GM21526 (cell line): ENCODE data around the gene SH3RF3.

Experiments used
- ATAC-seq: cut with Tn5 transposase; IDR thresholded peaks from one replicate; pipeline ENCODE4 v1.9.1; 2021; ENCODE audit warnings: moderate library complexity; ENCODE audit not compliant: unreplicated experiment, low FRiP score

The SH3RF3 gene

DNA sequence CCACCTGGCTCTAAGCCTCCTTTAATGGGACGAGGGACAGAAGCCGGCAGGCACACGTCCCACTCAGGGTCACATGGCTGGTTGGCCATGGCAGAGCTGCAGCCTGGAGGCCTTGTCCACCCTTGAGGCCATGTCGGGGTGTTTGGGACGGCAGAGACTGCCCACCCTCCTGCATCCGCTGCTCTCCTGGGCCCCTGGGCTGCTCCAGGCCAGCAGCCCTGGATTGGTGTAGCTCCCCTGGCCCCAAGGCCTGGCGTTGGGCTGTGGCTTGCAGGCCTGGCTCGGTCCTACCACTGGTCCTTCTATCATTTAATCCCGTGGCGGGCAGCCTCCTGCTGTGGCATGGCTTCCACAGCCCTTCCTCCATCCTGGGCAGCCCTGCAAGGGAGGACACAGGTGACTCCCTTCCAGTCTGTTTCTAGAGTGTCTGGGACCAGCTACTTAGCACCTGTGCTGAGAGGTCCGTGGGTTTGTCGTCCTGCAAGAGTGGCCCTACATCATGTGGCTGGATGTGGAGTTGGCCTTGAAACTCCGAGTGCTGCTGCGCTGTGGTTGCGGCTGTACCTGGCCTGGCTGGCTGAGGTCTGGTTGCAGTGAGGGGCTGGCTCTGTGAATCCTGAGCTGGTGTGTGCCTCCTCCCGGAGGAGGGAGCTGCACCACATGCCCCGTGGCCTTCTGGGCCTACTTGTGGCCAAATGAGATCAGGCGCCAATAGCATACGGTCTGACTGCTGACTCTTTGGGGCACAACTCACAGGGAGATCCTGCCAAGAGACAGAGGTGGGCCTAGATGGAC lies 67.3 kb downstream of the SH3RF3 start:
- ATAC-seq = no peak

DNA sequence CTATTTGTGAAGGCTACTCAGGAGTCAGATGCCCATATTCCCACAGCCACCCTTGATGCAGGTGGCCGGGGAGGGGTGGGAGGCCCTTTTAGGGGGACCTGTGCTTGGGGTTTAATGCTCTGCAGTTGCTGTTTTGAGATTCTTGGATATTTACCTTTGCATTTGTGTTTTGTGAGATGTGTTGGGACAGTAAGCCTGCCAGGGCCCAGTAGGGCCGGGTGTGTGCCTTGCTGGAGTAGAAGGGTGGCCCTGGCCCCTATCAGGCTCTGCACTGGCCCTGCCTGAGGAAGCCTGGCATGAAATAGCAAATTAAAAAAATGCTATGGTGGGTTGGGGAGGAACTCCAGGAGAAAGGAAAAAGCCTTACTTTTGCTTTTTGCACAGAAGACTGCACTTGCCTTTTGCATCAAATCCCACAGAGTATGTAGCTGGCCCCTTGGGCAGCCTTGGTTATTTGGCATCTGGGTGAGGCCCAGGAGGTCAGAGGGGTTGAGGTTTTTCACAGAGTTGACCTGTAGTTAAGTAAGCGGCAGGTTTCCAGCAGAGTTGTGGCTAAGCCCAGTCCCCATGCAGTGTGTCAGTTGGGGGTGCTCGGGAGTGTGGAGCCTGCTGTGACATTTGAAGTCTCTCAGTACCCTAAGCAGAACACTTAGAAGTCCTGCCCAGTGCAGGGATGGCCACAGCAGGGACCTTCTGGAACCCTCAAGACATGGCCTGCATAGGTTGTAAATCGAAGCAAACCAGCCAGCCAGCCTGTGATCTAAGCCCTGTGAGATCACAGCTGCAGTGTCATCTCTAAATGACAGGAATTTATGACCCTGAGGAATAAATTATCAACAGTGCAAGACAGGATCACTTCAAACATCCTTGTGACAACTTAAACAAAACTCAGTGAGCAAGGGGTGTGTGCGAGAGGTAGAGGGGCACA lies 68.8 kb downstream of the SH3RF3 start:
- ATAC-seq = no peak

DNA sequence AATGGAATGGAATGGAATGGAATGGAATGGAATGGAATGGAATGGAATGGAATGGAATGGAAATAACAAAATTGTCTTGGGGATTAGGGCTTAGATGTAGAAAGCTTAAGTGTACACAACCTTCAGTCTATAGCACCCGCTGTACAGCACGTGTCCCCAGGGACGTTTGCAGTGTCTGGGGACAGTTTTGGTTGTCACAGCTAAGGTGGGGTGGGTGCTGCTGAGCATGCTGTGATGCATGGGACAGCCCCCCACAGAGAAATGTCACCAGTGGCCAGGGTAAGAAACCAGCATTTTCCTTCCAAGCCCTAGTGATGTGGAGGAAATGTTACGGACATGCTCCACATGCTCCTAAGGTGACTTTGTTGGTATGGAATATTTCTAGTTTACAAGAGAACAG lies 70.8 kb downstream of the SH3RF3 start:
- no peak for ATAC-seq

DNA sequence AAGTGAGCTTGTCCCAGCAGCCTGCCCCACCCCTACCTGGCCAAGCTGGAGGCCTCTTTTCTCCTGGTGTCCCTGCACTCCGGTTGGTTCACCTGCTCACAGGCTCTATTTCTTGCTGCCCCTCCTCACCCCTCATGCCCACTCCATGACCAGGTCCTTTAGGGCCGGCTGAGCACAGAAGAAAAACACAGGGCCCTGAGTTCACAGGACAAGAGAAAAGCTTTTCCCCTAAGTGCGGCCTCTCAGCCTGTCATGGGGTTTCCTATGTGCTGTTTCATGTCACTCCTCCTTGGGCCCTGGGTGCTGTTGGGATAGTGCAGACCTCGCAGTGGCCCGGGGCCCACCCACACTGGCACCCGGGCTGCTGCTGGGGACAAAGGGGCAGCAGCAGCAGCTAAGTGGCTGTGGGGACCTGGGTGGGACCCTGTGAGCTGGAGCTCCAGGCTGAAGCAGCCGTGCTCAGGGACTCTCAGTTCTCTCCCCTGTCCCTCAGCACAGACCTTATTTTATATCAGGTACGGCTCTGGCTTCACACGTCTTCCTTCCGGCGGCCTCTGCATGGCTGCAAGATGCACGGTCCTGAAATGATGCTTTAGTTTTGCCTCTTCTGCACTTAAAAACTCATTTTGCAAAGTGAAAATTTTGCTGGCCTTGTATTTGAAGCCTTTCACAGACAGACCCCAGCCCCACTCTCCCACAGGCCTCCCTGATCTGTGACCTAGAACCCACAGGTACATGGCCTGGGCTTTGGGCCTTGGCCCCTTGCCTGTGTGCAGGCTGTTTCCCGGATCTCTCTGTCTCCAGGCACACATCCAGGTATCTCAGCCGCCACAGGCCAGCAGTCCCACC lies 71.8 kb downstream of the SH3RF3 start:
- ATAC-seq = no peak

DNA sequence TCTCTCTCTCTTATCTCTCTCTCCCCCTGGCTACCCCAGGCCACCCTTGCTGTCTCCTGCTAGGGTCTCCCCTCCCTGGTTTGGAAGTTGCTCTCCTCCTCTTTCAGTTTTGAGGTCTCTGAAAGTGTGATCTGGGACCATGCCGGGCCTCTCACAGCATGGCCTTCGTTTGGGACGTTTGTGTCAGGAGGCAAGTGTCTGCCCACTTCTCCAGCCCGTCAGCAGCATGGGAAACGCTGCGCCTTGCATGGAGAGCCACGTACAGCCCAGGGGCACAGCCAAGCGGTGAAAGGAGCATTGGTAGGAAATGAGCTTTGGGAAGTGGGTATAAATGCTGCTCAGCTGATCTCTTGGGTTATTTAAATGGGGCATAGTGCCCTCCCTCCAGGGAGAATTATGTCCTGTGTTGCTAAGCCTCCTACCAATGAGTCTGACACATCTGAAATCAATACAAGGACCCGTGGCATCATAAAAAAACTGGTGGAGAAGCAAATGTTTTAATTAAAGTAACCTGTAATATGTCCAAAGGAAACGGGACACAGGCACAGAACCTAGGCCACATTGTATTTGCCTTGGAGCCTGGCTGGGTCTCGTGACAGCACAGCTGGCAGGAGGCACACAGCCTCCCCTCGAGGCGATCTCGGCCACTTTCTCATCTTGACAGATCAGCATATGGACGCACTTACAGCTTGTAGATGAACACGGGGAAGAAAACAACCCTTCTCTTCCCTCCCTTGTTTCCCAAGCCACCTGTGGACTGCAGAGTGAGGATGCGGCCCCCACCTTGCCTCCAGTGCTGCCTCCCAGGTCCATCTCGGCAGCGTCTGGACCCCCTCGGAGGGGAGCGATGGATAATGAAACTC lies 72.7 kb downstream of the SH3RF3 start:
- ATAC-seq = no peak

DNA sequence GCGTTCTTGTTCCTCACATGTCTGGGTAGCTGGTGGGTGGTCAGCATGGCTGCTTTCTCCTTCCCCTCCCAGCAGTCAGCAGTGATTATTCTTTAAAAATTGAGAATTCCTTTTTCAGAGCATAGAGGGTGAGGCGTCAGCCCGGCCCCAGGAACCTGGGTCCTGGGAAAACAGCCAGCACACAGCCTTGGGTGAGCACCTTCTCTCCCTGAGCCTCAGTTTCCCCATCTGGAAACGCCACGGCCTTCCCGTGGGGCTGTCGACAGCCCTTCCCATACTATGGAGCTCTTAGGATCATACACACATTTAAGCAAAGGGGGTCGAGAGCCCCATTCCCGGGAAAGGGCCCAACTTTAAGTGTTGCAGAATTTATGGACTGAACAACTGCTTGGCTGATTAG lies 73.5 kb downstream of the SH3RF3 start:
- ATAC-seq = no peak

DNA sequence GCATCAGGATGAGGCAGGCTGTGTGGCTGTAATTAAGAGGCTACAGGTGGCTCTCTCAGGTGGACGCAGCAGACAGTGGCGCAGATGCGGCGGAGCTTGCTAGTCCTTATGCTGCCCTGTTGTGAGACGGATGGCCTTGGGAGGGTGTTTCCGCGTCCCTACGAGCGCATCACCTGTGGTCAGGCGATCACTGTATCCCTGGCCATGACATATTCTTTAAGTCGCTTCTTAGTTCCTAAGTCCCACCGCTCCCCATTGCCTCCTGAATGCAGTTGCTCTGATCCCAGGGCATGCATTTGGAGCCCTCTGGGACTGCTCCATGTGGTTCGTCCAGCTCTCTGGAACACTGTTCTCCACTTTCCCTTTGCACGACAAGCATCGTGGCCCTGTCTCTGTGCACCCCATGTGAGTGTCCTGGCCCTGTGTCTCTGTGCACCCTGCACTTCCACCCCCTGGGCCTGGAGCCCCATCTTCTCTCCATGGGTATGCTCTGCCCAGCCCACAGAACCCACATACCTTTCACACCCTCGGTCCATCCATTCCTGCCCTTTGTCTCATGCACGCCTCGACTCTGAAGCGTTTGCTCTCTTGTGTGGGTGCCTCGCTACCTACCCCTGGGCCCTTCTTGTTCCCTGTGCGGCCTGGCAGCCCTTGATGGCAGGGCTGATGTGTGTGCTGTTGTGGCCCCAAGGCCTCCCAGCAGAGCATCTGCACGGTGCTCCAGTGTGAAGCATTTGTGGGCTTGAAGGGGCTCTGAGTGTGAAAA lies 74.4 kb downstream of the SH3RF3 start:
- no peak for ATAC-seq

DNA sequence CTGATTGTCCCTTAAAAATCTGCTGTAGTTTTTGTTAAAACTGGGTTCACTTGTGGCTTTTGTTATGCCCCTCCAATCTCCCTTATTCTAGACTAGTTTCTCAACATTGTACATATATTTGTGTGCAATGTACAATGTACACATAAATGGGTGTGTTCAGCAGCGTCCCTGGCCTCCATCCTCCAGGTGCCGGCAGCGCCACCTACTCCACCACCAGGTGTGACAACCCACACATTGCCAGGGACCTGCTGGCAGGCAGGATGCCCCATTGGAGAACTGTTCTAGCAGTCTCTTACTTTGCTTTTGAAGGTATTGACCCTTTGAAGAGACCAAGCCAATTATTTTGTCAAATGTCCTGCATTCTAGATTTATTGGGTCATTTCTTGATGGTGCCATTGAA lies 75.4 kb downstream of the SH3RF3 start:
- no peak for ATAC-seq

DNA sequence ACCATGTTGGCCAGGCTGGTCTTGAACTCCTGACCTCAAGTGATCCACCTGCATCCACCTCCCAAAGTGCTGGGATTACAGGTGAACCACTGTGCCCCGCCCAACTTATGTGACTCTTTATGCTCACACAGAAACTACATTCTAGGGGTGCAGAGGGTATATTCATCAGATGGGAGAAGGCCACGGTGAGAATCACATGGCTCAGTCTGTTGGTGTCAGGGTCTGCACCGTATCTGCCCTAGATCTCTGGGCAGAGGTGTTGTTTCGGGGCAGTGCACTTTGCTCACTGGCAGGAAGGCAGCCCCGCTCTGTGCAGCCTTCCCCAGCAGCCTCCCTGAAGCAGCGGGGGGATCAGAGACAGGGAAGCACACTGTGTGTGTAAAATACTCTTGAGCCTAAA lies 76.4 kb downstream of the SH3RF3 start:
- ATAC-seq = no peak

DNA sequence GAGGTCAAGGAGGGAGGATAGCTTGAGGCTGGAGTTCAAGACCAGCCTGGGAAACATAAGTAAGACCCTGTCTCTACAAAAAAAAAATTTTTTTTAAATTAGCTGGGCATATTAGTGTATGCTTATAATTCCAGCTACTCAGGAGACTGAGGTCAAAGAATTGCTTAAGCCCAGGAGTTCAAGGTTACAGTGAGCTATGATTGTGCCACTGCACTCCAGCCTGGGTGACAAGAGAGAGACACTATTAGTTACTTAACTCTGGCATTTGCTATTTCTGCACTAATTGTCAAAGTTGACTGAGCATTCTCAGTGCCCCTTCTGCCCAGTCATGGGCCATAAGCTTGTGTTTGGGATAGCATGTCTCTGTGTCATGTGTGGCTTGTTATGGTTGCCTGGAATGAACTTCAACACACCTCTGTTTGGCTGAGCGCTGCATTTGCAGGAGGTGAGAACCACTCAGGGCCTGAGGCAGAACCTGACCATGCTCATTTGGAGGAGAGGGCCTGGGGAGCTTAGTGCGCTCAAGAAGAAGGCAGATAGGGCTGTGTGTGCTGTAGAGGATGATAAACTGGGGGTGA lies 77.7 kb downstream of the SH3RF3 start:
- ATAC-seq = no peak

DNA sequence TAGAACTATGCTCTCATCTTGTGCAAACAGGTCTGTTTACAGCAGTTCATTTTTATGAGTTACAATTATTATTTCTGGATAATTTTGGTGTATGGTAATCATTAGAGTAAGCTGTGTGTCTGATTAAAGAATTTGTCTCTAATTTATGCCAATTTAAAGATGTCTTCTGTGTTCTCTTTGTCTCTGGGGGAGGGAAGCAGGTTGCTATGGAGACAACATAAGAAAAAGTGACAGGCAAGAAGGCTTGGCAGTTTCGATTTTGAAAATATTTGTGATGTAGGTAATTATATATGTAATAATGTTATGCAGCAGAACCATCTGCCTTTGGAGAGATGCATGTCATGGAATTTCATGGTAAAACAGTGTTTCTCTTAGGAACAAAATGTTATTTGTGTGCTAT lies 78.2 kb downstream of the SH3RF3 start:
- no peak for ATAC-seq

DNA sequence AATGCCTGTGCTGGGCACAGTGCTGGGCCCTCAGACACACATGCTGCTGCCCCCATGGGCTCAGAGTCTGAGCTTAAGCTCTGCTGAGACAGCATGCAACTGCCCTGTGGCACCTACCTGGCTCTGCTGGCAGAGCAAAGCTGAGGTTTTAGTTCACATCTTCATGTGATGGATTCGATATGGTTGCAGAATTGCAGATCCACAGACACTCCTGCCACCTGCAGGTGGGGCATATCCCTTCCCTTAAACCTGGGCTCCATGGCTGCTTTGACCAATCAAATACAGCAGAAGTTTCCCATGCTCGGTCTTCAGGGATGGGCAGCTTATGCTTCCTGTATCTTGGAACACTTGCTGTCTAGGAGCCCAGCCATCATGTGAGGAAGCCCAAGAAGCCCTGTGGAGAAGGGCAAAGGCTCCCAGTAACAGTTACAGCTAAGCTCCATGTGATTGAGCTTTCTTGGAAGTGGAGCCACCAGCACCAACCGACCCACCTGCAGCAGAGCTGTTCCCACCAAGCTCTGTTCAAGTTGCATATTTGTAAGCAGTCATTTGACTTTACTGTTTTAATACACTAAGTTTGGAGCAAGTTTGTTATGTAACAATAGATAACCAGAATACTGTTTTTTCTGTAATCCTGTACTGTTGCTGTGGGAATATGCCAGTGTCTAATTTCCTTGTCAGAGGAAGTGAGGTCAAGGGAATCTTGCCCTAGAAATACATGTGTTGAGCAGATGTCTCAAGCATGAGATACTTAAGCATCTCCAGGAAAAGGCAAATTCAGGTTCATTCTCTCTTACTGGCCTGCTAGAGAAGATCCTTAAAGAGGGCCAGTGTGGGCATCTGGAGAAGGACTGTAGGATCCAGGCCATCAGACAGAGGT lies 79.3 kb downstream of the SH3RF3 start:
- no peak for ATAC-seq

DNA sequence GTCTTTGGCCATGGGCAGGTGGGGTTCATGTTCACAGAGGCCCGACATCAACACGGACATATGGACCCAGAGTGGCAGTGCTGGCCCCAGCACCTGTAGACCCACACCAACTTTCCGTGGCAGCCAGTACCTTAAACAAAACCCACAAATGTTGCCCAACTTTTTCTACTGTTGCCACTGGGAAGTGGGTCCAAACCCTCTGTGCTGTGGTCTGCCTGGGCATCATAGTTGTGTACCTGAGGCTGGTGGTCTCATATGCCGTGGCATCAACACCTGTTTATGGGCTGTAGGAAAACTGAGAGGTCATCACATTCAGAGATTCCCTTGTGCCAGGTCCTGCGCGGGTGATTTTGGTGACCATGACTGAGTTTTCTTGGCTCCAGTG lies 79.9 kb downstream of the SH3RF3 start:
- ATAC-seq = no peak

DNA sequence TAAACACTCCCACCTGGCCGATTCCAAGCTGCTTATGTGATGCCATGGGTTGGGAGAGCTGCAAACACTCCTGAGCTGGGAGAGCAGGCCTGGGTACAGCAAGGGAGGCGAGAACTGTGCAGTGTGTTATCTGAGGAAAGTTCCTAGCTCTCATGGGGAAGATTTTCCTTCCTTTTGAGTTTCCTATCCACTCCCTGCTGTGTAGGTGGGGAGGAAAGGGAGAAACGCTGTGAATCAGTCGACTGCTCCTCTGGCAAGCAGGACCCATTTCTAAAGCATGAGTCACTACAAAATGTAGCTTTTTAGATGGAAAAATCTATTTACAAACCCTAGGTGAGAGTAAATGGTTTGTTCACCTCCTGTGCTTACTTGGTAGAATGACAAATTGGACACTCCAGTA lies 80.4 kb downstream of the SH3RF3 start:
- no peak for ATAC-seq

DNA sequence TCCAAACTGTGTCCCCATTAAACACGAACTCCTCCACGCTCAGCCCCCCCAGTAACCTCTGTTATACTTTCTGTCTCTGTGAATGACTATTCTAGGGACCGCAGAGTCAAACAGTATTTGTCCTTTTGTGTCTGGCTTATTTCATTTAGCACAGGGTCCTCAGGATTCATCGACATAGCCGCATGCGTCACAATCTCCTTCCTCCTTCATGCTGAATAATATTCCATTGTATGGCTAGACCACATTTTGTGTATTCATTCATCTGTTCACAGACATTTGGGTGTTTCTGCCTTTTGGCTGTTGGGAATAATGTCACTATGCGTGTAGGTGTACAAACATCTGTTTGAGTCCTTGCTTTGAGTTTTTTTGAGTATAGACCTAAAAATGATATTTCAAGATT lies 80.9 kb downstream of the SH3RF3 start:
- no peak for ATAC-seq

DNA sequence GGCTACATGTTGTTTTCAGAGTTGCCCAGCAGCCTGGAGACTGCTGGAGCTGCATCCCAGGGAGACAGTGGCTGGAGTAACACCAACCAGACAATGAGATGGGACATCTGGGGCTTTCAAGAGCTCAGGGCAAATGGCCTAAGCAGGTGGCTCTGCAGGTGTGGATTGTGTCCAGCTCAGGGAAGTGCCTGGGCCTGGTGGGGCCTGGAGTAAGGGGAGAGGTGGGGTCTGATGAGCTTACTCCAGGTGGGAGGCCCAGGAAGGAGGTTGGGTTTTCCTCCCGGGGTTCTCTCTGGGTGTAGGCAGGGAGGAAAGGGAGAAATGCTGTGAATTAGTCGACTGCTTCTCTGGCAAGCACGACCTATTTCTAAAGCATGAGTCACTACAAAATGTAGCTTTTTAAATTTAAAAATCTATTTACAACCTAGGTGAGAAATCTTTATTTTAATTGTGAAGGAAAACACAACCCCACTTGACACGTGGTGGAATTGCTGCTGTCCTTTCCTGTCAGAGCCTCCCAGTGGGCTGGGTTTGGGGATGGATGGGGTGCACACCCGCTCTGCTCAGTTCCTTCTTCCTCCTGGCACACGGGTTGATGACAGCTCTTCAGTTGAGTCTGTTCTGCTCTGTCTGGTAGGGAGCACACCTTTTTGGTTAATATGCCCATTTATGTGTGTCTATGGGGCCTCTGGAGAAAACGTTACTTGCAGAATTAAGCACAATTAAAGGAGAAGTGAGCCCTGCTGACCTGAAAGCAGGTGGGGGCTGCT lies 81.6 kb downstream of the SH3RF3 start:
- ATAC-seq = no peak

DNA sequence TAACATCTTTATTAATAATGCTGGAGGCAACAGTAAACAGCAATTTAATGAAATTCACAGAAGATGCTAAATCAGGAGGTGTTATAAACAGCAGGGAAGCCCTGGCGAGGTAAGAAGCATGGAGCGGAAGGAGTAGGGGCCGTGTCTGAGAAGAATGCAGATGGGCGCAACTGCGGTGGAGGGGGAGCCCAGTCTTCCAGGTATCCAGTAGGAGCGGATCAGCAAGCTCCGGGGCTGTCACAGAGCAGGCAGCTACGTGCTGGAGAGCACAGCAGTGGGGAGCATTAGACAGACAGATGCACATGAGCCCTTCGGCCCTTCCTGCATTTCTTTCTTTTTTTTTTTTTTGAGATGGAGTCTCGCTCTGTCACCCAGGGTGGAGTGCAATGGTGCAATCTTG lies 82.3 kb downstream of the SH3RF3 start:
- no peak for ATAC-seq
